Putamen (tissue), 1 donor: ENCODE results near the gene FCHO1.
A peak's percentile ranks its signal among the peaks of the same experiment; 100 is the strongest.

Experiments used
- DNase-seq: peaks from one replicate; pipeline ENCODE4 v3.0.0-alpha.2; 2016; ENCODE audit warnings: low spot score

Gene FCHO1, protein sequence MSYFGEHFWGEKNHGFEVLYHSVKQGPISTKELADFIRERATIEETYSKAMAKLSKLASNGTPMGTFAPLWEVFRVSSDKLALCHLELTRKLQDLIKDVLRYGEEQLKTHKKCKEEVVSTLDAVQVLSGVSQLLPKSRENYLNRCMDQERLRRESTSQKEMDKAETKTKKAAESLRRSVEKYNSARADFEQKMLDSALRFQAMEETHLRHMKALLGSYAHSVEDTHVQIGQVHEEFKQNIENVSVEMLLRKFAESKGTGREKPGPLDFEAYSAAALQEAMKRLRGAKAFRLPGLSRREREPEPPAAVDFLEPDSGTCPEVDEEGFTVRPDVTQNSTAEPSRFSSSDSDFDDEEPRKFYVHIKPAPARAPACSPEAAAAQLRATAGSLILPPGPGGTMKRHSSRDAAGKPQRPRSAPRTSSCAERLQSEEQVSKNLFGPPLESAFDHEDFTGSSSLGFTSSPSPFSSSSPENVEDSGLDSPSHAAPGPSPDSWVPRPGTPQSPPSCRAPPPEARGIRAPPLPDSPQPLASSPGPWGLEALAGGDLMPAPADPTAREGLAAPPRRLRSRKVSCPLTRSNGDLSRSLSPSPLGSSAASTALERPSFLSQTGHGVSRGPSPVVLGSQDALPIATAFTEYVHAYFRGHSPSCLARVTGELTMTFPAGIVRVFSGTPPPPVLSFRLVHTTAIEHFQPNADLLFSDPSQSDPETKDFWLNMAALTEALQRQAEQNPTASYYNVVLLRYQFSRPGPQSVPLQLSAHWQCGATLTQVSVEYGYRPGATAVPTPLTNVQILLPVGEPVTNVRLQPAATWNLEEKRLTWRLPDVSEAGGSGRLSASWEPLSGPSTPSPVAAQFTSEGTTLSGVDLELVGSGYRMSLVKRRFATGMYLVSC

GRCh38 chr19:17751103-17751911 lies at the start of gene FCHO1:
Gene FCHO1, plus strand, starts transcription at chr19:17751477. Its CDS starts 3,688 bp downstream, at chr19:17755165.
- peak; percentile 46 for DNase-seq

DNA sequence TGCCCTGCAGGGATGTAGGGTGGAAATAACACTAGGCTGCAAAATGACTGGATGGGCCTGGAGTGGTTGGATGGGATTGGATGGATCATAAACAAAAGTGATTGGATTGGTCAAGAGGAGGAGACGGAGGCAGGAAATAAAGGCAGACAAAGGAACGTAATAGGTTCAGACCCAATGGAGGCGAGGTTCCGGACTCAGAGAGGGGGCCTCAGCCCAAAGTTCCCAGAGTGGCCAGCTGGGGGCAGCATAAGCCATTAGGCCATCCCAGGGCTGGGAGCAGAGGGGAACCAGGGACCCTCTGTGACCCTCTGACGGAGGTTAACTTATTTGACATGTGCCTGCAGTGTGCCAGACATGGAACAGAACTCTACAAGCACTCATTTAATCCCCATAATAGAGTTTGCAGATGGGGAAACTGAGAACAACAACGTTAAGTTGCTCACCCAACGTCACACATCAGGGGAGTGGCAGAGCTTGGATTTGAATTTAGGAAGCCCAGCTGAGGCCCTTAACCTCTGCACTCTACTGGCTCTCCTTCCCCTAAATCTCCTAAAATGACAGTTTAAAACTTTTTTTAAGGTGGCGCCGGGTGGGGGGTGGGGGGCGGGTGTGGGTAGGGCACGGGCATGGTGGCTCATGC lies 47.3 kb upstream of the FCHO1 start:
- no peak for DNase-seq

DNA sequence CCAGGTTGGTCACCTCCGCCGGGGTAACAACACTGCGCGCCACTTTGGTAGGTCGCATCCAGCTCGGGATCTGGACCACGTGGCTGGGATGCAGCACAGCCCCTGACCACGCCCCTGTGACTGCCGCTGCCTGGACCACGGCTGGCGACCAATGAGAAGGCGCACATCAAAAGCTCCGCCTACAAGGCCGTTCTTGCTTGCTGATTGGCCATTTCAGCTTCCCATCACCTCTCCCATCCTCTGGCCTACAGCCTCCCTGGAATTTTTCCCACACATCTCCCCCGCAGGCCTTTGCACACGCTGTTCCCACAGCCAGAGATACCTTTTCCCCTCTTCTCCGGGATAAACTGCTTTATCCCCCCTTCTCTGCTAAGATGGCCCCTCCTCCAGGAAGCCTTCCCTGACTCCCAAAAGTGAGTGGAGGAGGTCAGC lies 44.5 kb upstream of the FCHO1 start:
- DNase-seq: no peak

DNA sequence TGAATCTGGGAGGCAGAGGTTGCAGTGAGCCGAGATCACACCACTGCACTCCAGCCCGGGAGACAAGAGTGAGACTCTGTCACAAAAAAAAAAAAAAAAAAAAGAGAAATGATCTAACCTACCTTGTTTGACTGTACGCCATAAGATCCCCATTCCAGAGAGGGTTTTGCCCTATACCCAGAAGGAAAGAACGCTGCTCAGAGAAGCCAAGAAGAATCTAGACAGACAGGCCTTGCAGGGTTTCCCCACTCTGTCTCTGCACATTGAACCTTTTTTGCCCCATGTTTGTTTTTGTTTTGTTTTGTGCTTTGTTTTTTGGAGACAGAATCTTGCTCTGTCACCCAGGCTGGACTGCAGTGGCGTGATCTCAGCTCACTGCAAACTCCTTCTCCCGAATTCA lies 39.4 kb upstream of the FCHO1 start:
- no peak for DNase-seq

DNA sequence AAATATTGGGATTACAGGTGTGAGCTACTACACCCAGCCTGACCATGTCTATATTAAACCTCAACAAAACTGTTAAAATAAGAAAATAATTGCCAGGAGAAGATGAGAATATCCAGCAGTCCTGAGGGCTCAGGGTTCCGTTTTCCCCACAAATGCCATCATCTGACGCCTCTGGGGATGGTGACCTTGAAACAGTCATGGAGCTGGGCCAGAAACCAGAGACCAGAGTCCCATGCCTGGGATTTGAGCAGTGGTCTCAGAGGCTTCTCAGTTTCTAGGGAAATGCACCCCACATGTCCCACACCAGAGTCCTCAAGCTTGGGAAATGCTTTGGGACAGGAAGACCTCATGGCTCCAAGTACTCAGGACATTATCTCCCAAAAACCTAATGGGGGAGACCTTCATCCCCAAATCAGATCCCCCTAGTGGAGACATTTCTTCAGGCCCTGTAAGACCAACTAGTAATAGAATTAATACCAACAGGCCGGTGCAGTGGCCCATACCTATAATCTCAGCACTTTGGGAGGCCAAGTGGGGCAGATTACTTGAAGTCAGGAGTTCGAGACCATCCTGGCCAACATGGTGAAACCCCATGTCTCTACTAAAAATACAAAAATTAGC lies 34.9 kb upstream of the FCHO1 start:
- no peak for DNase-seq

DNA sequence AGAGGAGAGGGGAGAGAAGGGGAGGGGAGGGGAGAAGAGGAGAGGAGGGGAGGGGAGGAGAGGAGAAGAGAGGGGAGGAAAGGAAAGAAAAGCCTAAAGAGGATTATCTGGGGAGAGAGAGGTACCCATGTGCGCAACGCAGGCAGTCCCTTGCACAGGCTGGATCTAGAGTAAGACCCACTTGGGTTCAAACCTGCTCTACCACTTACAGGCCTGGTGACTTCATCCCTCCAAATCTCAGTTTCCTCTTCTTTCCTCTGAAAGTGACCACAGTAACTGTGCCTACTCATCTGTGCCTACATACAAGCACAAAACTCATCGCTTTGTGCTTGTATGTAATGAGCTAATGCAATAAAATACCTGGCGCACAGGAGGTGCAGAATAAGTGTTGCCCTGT lies 32.7 kb upstream of the FCHO1 start:
- DNase-seq: no peak

DNA sequence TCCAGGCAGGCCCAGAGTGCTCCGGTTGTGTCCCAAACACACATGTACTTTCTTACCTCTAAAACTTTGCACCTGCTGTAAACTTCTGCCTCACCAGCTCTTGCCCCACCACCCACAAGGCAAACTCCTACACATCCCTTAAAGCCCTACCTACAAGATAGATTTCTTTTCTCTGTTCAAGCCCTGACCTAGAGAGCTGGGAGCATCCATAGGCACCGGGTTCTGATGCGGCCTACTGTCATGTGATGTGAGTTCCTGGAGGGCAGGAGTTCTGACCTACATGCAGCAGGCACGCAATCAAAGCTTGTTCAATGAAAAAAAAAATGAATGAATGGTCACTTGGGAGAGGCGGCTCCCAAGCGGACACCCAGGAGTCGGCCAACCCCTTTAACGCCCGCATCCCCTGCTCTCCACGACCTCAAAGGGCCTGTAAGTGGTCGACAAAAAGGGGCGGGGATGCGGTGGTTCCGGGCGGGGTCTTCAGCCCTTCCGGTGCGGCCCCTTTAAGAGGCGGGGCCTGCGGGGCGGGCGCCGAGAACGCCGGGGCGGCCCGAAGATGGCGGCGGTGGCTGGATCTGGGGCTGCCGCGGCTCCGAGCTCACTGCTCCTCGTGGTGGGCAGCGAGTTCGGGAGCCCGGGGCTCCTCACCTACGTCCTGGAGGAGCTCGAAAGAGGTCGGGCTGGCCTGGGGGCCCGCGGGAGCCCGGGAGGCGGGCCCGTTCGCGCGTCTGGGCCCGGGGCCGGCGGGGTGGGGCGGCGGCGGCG lies 32.1 kb upstream of the FCHO1 start, which contains the start of gene MAP1S:
TSS of gene MAP1S (plus strand) at position 534 of the 765 bp plus-strand sequence. CDS start at position 557, 23 bp downstream.
- peak; percentile 62 for DNase-seq

- DNase-seq: peak; percentile 61
Measured at GRCh38 chr19:17719730-17720400, 31.4 kb upstream of the FCHO1 start.

GRCh38 chr19:17720440-17720839 lies 30.8 kb upstream of the FCHO1 start:
- DNase-seq: peak; percentile 38

GRCh38 chr19:17721111-17721628 lies 30.1 kb upstream of the FCHO1 start:
- DNase-seq: no peak

DNA sequence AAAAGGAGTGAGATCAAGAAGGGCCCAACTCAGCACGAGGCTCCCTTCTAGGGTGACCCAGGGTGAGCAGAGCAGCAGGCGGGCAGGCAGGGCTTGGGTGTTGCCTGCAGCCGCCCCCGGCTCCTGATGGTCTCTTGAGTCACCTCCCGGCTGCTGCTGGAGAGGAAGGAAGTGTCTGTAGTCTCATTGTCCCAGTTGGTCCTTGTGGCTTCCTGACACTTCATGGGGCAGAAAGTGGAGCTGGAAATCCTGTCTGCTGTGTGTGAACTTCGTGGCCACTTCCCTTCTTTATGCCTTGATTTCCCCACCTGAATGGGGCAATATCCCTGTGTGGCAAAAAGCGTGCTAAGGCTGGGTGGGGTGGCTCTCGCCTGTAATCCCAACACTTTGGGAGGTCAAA lies 29.5 kb upstream of the FCHO1 start:
- DNase-seq: no peak

DNA sequence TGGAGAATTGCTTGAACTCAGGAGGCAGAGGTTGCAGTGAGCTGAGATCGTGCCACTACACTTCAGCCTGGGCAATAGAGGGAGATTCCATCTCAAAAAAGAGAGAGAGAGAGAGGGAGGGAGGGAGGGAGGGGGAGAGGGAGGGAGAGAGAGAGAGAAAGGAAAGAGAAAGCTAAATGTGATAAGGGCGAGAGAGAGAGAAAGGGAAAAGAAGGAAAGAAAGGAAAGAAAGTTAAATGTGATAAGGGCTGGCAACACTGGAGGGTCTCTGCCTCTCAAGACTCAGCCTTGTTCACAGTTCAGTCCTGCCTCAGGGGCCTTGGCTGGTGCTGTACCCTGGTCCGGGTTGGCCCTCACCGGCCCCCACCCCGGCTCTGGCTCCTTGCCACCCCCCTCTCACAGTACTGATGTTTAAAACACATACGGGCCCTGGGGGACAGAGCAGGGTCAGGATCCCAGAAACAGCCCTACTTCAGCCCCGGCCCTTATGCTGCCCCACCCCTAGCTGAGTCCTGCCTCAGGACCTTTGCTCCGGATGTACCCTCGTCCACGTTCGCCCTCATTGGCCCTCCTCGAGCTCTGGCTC lies 28.5 kb upstream of the FCHO1 start:
- DNase-seq: no peak

DNA sequence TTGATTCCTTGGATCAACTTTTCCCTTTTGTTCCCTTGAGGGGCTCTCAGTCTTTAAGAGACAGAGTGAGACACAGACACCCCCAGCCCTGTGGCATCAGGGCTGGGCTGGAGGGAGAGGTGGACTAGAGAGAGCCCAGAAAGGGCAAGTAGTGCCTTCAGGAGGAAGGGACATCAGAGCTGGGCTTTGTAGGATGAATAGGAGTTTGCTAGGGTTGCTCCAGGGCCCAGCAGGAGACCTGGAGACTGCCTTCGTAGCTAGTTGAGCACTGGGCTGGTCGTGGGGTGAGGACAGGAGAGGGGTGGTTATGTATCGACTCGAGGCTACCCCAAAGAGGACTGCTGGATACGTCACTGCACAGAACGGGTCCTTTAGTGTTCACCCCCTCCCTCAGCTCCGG lies 26.6 kb upstream of the FCHO1 start:
- no peak for DNase-seq

GRCh38 chr19:17725422-17726078 lies 25.7 kb upstream of the FCHO1 start:
- no peak for DNase-seq

DNA sequence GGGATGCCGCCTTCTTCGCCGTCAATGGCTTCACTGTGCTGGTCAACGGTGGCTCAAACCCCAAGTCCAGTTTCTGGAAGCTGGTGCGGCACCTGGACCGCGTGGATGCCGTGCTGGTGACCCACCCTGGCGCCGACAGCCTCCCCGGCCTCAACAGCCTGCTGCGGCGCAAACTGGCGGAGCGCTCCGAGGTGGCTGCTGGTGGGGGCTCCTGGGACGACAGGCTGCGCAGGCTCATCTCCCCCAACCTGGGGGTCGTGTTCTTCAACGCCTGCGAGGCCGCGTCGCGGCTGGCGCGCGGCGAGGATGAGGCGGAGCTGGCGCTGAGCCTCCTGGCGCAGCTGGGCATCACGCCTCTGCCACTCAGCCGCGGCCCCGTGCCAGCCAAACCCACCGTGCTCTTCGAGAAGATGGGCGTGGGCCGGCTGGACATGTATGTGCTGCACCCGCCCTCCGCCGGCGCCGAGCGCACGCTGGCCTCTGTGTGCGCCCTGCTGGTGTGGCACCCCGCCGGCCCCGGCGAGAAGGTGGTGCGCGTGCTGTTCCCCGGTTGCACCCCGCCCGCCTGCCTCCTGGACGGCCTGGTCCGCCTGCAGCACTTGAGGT lies 25.0 kb upstream of the FCHO1 start:
- DNase-seq: no peak

GRCh38 chr19:17726964-17727773 lies 24.1 kb upstream of the FCHO1 start:
- DNase-seq: no peak

DNA sequence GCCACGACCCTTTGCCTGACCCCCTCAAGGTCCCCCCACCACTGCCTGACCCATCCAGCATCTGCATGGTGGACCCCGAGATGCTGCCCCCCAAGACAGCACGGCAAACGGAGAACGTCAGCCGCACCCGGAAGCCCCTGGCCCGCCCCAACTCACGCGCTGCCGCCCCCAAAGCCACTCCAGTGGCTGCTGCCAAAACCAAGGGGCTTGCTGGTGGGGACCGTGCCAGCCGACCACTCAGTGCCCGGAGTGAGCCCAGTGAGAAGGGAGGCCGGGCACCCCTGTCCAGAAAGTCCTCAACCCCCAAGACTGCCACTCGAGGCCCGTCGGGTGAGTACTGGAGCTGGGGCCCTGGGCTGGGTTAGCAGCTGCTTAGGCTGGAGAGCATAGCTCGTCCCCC lies 23.4 kb upstream of the FCHO1 start:
- no peak for DNase-seq
